H1 (cell line): Measurements from ENCODE around the gene PKD1L1. TPM values are rescaled to one million over a fixed set of nuclear protein-coding genes. Genes with fewer than 3 reads are reported as not detected.
"Not testable (repeated sequence)": the region's sequence is repeated elsewhere in the genome, so short reads cannot be mapped to it uniquely, and the experiment has no call there.

Experiments used
- CTCF ChIA-PET: fragments of 300-600 bp; sonication (Branson Sonifier 250); formaldehyde crosslinking; loops from one replicate; lab custom pipeline; 2021; ENCODE audit not compliant: partially characterized antibody; lab: Charles Lee
- POLR2A ChIA-PET: fragments of 300-600 bp; sonication (Branson Sonifier 250); formaldehyde crosslinking; loops from one replicate; lab custom pipeline; 2021; ENCODE audit warnings: inconsistent platforms; ENCODE audit not compliant: partially characterized antibody; lab: Charles Lee
- DNase-seq, 2 experiments: peaks; one replicate each; pipeline versions ENCODE4 v3.0.0 to v3.0.0-alpha.2; 2010 to 2022; ENCODE audit warnings: low spot score in 2 of 2, low read depth in 1 of 2, mixed read lengths in 1 of 2
- FAIRE-seq: peaks from 2 replicates; lab custom pipeline; 2011; peaks lifted over from hg19 to GRCh38; lab: Jason Lieb, UNC
- H2AFZ ChIP-seq: 2 replicates; pipeline ENCODE4 v1.8.1; 2012; ENCODE audit warnings: low read length, inconsistent platforms
- H2AK5ac ChIP-seq: 2 replicates; pipeline ENCODE4 v1.6.1; 2013; ENCODE audit warnings: low read depth, low read length
- H2BK120ac ChIP-seq: replicated peaks from 2 replicates; pipeline ENCODE3; 2013; ENCODE audit warnings: low read depth, low read length, inconsistent platforms
- H2BK12ac ChIP-seq: 2 replicates; pipeline ENCODE4 v1.6.1; 2013; ENCODE audit warnings: low read depth, low read length
- H2BK15ac ChIP-seq: 2 replicates; pipeline ENCODE4 v1.6.1; 2013; ENCODE audit warnings: low read length
- H2BK20ac ChIP-seq: 2 replicates; pipeline ENCODE4 v1.6.1; 2013; ENCODE audit warnings: low read length
- H2BK5ac ChIP-seq: 2 replicates; pipeline ENCODE4 v1.6.1; 2013; ENCODE audit warnings: low read depth, low read length
- H3K14ac ChIP-seq: 2 replicates; pipeline ENCODE4 v1.6.1; 2013; ENCODE audit warnings: inconsistent platforms; ENCODE audit not compliant: insufficient read length
- H3K18ac ChIP-seq: 2 replicates; pipeline ENCODE4 v1.6.1; 2013; ENCODE audit warnings: low read length; ENCODE audit errors: extremely low read depth
- H3K23ac ChIP-seq: 2 replicates; pipeline ENCODE4 v1.6.1; 2013; ENCODE audit warnings: inconsistent platforms; ENCODE audit not compliant: insufficient read length
- H3K23me2 ChIP-seq: 2 replicates; pipeline ENCODE4 v1.6.1; 2013; ENCODE audit warnings: low read depth, low read length
- H3K27ac ChIP-seq: 2 replicates; pipeline ENCODE4 v1.6.1; 2011; ENCODE audit warnings: low read depth, low read length, inconsistent platforms
- H3K27me3 ChIP-seq, 4 experiments: replicated peaks in 1 of 4; 1 replicate in 1 of 4; 2 replicates in 3 of 4; pipeline versions ENCODE4 v1.6.1 to v1.8.1; 2011 to 2013; ENCODE audit warnings: low read length in 3 of 4, mild to moderate bottlenecking in 3 of 4, inconsistent platforms in 2 of 4, mixed read lengths in 2 of 4, moderate library complexity in 1 of 4; ENCODE audit not compliant: control insufficient read depth in 3 of 4, insufficient read depth in 3 of 4; ENCODE audit errors: extremely low read depth in 1 of 4
- H3K36me3 ChIP-seq, 4 experiments: 2 replicates each; pipeline versions ENCODE4 v1.6.1 to v1.8.1; 2011 to 2013; ENCODE audit warnings: mild to moderate bottlenecking in 4 of 4, low read length in 3 of 4, moderate library complexity in 2 of 4, control low read depth in 1 of 4, inconsistent platforms in 1 of 4; ENCODE audit not compliant: insufficient read depth in 4 of 4, control insufficient read depth in 2 of 4
- H3K4ac ChIP-seq: replicated peaks from 2 replicates; pipeline ENCODE3; 2013; ENCODE audit warnings: low read length, low read depth, mixed read lengths, inconsistent platforms; ENCODE audit not compliant: insufficient read length
- H3K4me1 ChIP-seq, 4 experiments: replicated peaks in 1 of 4; 1 replicate in 1 of 4; 2 replicates in 3 of 4; pipeline versions ENCODE4 v1.6.1 to v1.8.1; 2011 to 2013; ENCODE audit warnings: low read length in 3 of 4, inconsistent platforms in 2 of 4, mixed read lengths in 1 of 4; ENCODE audit not compliant: insufficient read depth in 4 of 4, control insufficient read depth in 3 of 4
- H3K4me2 ChIP-seq, 2 experiments: 2 replicates each; pipeline versions ENCODE4 v1.6.1 to v1.8.1; 2011 to 2013; ENCODE audit warnings: low read depth in 2 of 2, low read length in 2 of 2, control low read depth in 1 of 2, inconsistent platforms in 1 of 2, mild to moderate bottlenecking in 1 of 2; ENCODE audit not compliant: insufficient read depth in 1 of 2
- H3K4me3 ChIP-seq, 4 experiments: fragments of 200-600, 300-600 bp in 1 of 4; sonication (generic), shearing (Covaris generic), sonication (Bioruptor Twin) in 1 of 4; 2 replicates each; pipeline versions ENCODE4 v1.5.1 to v1.8.1; 2011 to 2016; ENCODE audit warnings: low read length in 4 of 4, low read depth in 3 of 4, control low read depth in 2 of 4, inconsistent platforms in 2 of 4, mild to moderate bottlenecking in 2 of 4, mixed read lengths in 1 of 4, moderate library complexity in 1 of 4; ENCODE audit not compliant: insufficient read depth in 2 of 4; ENCODE audit errors: extremely low read depth in 1 of 4
- H3K56ac ChIP-seq: replicated peaks from 2 replicates; pipeline ENCODE3; 2013; ENCODE audit warnings: low read depth, mild to moderate bottlenecking, mixed read lengths, low read length, inconsistent platforms; ENCODE audit not compliant: insufficient read length
- H3K79me1 ChIP-seq: 2 replicates; pipeline ENCODE4 v1.6.1; 2013; ENCODE audit warnings: low read depth, low read length, control low read depth
- H3K79me2 ChIP-seq, 2 experiments: 2 replicates each; pipeline versions ENCODE4 v1.6.1 to v1.8.1; 2012 to 2013; ENCODE audit warnings: low read length in 2 of 2, mild to moderate bottlenecking in 2 of 2, inconsistent platforms in 1 of 2; ENCODE audit not compliant: insufficient read depth in 2 of 2, control insufficient read depth in 1 of 2
- H3K9ac ChIP-seq, 4 experiments: replicated peaks in 1 of 4; 1 replicate in 1 of 4; 2 replicates in 3 of 4; pipeline versions ENCODE4 v1.6.1 to v1.8.1; 2011 to 2013; ENCODE audit warnings: low read depth in 3 of 4, low read length in 3 of 4, control low read depth in 2 of 4, mild to moderate bottlenecking in 2 of 4, moderate library complexity in 2 of 4, inconsistent platforms in 1 of 4; ENCODE audit errors: extremely low read depth in 1 of 4
- H3K9me3 ChIP-seq, 2 experiments: 2 replicates each; pipeline versions ENCODE4 v1.6.1 to v1.8.1; 2012 to 2013; ENCODE audit warnings: mild to moderate bottlenecking in 2 of 2, moderate library complexity in 2 of 2, control low read depth in 1 of 2, inconsistent platforms in 1 of 2, low read depth in 1 of 2, low read length in 1 of 2, mixed read lengths in 1 of 2; ENCODE audit not compliant: insufficient read depth in 2 of 2
- H4K20me1 ChIP-seq, 2 experiments: replicated peaks in 1 of 2; 2 replicates each; pipeline versions ENCODE3 to v1.8.1; 2011 to 2013; ENCODE audit warnings: inconsistent platforms in 2 of 2, low read length in 2 of 2, mild to moderate bottlenecking in 1 of 2; ENCODE audit not compliant: insufficient read depth in 2 of 2, control insufficient read depth in 1 of 2
- H4K5ac ChIP-seq: 2 replicates; pipeline ENCODE4 v1.6.1; 2013; ENCODE audit warnings: low read length, low read depth, mixed read lengths, inconsistent platforms; ENCODE audit not compliant: insufficient read length
- H4K8ac ChIP-seq: 2 replicates; pipeline ENCODE4 v1.8.0; 2013; ENCODE audit warnings: mild to moderate bottlenecking, moderate library complexity, low read length, inconsistent platforms; ENCODE audit not compliant: insufficient read depth; ENCODE audit errors: extremely low read depth
- H4K91ac ChIP-seq: replicated peaks from 2 replicates; pipeline ENCODE3; 2013; ENCODE audit warnings: low read length, mixed read lengths, inconsistent platforms; ENCODE audit not compliant: insufficient read length
- CHD1 ChIP-seq: IDR thresholded peaks from 2 replicates; pipeline ENCODE4 v1.6.1; 2012; ENCODE audit warnings: low read depth, low read length, improper control_type of control experiment
- CTBP2 ChIP-seq: IDR thresholded peaks from 2 replicates; pipeline ENCODE4 v1.7.0; 2011; ENCODE audit warnings: borderline replicate concordance, mild to moderate bottlenecking, moderate library complexity, mixed read lengths, low read length; ENCODE audit not compliant: insufficient read depth, insufficient read length
- RFX5 ChIP-seq: IDR thresholded peaks from 2 replicates; pipeline ENCODE4 v1.6.1; 2011; ENCODE audit warnings: low read depth, low read length, improper control_type of control experiment, borderline replicate concordance
- RNF2 ChIP-seq: fragments of 200-900, 300-1000 bp; sonication (generic); IDR thresholded peaks from 2 replicates; pipeline ENCODE4 v1.7.1; 2016; ENCODE audit warnings: borderline replicate concordance, low read depth, mild to moderate bottlenecking, antibody characterized with exemption, low read length; ENCODE audit not compliant: poor library complexity, severe bottlenecking; ENCODE audit errors: missing control alignments
- polyA plus RNA-seq, 7 experiments: library from polyadenylated mRNA; depleted of rRNA in 3 of 7; stranded (reverse) in 5 of 7; unstranded in 2 of 7; fragments of >200 nt in 5 of 7; fragments of 200-250 nt in 2 of 7; gene quantifications; 1 replicate in 5 of 7; 2 replicates in 1 of 7; 4 replicates in 1 of 7; pipeline versions ENCODE4 v1.2.1 to v1.2.3, GENCODE V29; 2011 to 2013; ENCODE audit warnings: missing spikeins in 2 of 7, mixed read lengths in 2 of 7
- total RNA-seq: library from RNA; stranded (reverse); fragmentation: NEBNext Ultra II Directional; extraction: Animal tissue kit (Norgen Biotek cat#: 25700); gene quantifications from 2 replicates; pipeline ENCODE4 v1.2.1, GENCODE V29; 2021

Gene PKD1L1
- total and polyA plus RNA-seq, 2 of the 8 experiments (the other 6 are each of a cell fraction or from before 2014, with no cell fraction given) = 0.22 to 0.35 TPM

- TF ChIP-seq RNF2 = no peak
- TF ChIP-seq CTBP2 = no peak
- TF ChIP-seq CHD1 = no peak
- TF ChIP-seq RFX5 = no peak
Measured at GRCh38 chr7:47795631-47796030, 152.6 kb downstream of the PKD1L1 start (continued).

GRCh38 chr7:47795126-47795525 is 153.1 kb downstream of the PKD1L1 start:
- H3K27ac ChIP-seq, H3K9ac ChIP-seq, H3K4me2 ChIP-seq, H2BK15ac ChIP-seq, H4K20me1 ChIP-seq, H3K23ac ChIP-seq, H2BK5ac ChIP-seq, H2AFZ ChIP-seq, H3K9me3 ChIP-seq, DNase-seq, H3K36me3 ChIP-seq, H3K18ac ChIP-seq, H3K4me1 ChIP-seq, H3K79me2 ChIP-seq, H2AK5ac ChIP-seq, H3K79me1 ChIP-seq, H3K27me3 ChIP-seq, H4K8ac ChIP-seq, H2BK20ac ChIP-seq, H3K14ac ChIP-seq, H3K56ac ChIP-seq, H3K4ac ChIP-seq, H2BK120ac ChIP-seq, H4K91ac ChIP-seq, FAIRE-seq, H3K4me3 ChIP-seq, POLR2A ChIA-PET, H4K5ac ChIP-seq, H3K23me2 ChIP-seq, H2BK12ac ChIP-seq: not testable (repeated sequence)
- CTCF ChIA-PET = interaction anchor here (1.4 kb wide), 1 partner anchor 19 kb away, joined by 3 read pairs; no protein-coding TSS in a partner anchor
